ENCODE results near the gene TKTL1.
"Not testable (repeated sequence)": the region's sequence is repeated elsewhere in the genome, so short reads cannot be mapped to it uniquely, and the experiment has no call there.

TKTL1 gene

DNA sequence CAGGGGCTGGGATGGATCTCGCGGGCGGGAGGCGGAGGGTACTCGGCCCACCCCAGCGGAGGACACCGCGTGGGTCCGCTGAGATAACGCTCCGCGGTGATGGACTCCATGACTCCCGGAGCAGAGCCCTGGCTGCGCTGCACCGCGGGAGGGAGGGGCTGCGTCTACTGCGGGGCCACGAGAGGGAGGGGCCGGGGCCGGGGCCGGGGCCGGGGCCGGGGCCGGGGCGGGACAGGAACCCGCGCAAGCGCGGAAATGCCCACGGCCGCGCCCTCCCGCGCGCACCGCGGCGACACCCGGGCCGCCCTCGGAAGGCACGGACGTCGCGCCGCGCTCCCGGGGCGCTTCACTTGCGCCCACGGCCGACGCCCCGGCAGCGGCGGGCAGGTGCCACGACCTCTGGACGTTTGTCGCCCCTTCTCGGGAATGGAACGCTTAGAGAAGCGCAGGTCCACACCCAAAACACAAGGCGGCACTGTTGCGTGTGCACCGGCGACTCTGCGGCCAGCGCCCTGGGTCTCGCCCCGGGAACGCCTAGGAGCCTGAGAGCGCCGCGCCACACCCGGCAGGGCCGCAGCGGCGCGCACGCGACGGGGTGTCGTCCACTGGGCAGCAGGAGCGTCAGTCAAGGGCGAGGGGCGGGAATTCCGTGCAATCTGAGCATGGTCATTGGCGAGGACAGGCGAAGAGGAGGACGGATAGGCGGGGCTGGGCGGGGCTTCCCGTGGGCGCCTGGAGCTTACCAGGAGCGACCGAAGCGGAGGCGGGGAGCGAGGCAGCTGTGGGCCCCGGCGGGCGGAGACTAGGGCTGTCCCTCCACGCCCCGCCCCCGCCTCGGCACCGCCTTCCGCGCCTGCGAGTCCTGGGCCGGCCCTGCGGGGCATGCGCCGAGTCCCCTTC, 46.1 kb downstream of the TKTL1 start:
- DNase-seq (ENCODE audit: low read depth in 2 of 3, low spot score in 1 of 3) = not testable (repeated sequence)

DNA sequence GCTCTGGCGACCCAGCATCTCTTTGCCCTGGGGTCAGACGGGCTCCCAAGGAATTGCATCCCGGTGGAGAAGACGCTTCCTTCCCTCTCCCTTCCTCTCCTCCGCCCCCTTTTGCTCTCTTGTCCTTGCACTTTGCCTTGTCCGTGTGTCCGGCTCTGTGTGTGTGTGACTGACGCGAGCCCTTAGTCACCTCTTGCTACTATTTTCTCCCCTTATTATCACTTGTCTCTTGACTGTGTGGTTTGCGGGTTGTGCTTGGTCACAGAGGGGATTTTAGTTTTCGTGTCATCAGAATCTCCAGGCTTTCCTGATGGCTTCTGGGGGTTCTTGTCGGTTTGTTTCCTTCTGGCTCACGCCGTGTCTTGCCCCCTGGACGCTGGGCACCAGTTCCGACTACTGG, 47.5 kb downstream of the TKTL1 start:
- DNase-seq (ENCODE audit: low read depth in 2 of 3, low spot score in 1 of 3) = not testable (repeated sequence)

GRCh38 chrX:154343620-154344019, 48.0 kb downstream of the TKTL1 start:
- not testable (repeated sequence) for DNase-seq (ENCODE audit: low read depth in 2 of 3, low spot score in 1 of 3)

GRCh38 chrX:154348114-154348531, 52.5 kb downstream of the TKTL1 start:
- no peak for DNase-seq (ENCODE audit: low read depth in 2 of 3, low spot score in 1 of 3)

GRCh38 chrX:154348646-154349358, 53.2 kb downstream of the TKTL1 start:
- DNase-seq (ENCODE audit: low read depth in 2 of 3, low spot score in 1 of 3) = no peak

- DNase-seq (ENCODE audit: low read depth in 2 of 3, low spot score in 1 of 3) = no peak
These were observed 53.9 kb downstream of the TKTL1 start for GRCh38 chrX:154349359-154349935.

DNA sequence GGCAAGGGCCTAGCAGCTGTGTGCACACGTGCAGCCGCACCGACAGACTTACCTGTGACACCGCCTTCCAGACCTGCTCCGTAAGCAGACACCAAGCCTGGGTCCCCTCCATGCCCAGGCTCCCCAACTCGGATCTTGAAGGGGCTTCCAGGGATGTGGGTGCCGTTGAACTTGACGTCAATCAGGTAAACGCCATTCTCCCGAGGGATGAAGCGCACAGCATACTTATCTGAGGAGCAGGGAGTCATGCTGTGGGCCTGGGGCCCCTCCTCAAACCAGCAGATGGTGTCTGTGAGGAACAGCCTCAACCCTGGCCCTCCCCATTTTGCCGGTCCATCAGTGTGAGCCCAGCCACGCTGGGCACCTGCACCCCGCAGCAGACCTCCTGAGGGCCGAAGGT, 54.4 kb downstream of the TKTL1 start:
- DNase-seq (ENCODE audit: low read depth in 2 of 3, low spot score in 1 of 3) = no peak

GRCh38 chrX:154350429-154351182, 55.0 kb downstream of the TKTL1 start:
- DNase-seq (ENCODE audit: low read depth in 2 of 3, low spot score in 1 of 3) = no peak

DNA sequence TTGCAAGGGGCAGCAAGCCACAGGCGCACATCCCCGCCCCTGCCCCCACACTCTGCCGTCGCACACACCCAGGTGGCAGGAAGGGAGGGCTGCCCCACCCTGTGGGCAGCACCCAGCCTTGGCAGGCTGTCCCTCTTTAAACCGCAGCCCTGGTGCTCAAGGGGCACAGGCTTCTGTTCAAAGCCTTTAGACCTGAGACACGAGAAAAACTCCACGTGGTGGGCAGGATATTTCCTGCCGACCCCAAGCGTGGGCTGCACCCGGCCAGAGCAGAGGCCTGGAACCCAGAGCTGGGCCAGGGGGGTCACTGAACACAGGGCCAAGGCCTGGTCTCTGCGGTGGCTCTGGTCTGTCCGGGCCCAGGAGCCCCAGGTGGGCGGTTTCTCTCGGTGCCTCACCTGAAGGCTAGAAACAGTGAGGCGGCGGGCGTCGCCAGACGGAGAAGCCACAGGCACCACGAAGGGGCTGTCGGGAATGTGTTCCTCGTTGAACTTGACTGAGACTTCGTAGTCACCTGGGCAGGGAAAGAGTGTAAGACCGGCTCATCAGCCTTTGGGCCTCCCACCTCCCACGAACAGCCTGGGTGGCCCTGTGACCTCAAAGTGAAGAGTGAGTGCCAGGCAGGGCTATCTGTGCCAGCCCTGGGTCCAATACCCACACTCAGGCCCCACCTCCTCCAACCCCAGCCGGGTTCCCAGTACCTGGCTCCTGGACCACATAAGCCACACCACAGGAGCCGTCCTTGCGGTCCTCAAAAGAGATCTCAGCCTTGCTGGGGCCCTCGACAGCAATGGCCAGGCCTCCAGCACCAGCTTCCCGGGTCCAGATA, 55.8 kb downstream of the TKTL1 start:
- no peak for DNase-seq (ENCODE audit: low read depth in 2 of 3, low spot score in 1 of 3)

DNA sequence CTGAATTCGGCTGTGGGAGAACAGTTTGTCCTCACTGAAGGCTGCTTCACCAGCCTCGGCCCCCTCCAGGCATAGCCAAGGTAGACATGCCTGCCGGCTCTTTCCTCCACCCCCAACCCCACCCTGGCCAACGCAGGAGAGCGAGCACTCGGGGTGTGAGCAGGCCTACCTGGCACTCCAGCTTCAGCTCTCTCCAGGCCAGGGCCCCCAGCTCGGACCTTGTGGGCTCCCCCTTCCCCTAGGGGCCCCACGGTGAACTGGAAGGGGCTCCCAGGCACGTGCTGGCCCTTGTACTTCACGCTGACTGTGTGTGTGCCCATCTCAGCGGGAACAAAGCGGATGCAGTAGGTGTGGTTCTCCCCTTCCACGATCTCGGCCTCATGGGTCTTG, 56.4 kb downstream of the TKTL1 start:
- DNase-seq (ENCODE audit: low read depth in 2 of 3, low spot score in 1 of 3) = no peak

DNA sequence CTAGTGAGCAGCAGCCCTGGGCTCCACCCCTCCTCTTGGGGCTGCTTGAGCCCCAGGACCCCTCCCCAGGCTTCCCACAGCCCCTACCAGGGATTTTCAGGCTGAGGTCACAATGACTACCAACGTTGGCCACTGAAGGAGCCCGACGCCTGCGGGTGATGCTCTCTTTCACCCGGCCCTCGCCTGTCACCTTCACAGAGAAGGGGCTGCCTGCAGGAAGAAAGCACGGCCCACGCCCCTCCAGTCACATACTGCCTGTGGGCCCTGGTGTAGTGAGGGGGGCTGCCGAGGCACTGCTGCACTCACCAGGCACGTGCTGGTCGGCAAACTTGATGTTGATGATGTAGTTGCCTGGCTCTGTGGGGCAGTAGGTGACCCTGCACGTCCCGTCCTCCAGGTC, 56.9 kb downstream of the TKTL1 start:
- DNase-seq (ENCODE audit: low read depth in 2 of 3, low spot score in 1 of 3) = no peak

GRCh38 chrX:154353172-154353843, 57.7 kb downstream of the TKTL1 start:
- no peak for DNase-seq (ENCODE audit: low read depth in 2 of 3, low spot score in 1 of 3)

DNA sequence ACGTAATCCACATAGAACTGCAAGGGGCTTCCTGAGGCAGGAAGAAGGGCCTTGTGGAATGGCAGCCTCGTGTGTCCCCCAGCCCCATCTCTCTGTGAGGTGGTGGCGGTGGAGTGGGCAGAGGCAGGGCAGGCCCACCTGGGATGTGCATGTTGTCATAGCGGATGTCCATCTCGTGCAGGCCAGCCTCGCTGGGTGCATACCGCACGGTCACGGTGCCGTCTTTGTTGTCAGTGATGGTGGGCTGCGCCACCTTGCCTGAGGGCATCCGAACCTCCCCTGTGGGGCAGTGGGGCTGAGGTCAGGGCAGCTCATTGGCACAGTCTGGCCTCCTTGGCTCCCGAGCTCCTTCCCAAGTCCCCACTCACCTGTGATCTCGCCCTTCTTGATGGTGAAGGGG, 58.4 kb downstream of the TKTL1 start:
- DNase-seq (ENCODE audit: low read depth in 2 of 3, low spot score in 1 of 3) = no peak

DNA sequence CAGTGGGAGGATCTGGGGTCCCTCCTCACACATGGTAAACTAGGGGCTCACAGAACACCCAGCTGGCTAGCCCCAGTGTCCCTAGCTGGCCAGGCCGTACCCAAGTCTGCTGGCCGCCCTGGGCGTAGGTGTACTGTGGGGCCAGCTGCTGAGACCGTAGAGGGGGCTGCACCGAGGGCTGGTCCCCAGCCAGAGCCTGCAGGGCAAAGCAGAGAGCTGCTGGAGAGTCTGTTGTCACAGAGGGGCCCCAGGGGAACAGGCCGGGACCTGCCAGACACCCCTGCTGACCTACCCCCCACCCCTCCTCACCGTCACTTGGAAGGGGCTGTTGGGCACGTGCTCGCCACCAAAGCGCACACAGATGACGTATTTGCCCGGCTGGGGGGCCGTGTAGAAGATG, 58.9 kb downstream of the TKTL1 start:
- DNase-seq (ENCODE audit: low read depth in 2 of 3, low spot score in 1 of 3) = no peak

GRCh38 chrX:154355094-154355775, 59.6 kb downstream of the TKTL1 start:
- no peak for DNase-seq (ENCODE audit: low read depth in 2 of 3, low spot score in 1 of 3)

- no peak for DNase-seq (ENCODE audit: low read depth in 2 of 3, low spot score in 1 of 3)
These were observed 60.2 kb downstream of the TKTL1 start for GRCh38 chrX:154355776-154356140.

DNA sequence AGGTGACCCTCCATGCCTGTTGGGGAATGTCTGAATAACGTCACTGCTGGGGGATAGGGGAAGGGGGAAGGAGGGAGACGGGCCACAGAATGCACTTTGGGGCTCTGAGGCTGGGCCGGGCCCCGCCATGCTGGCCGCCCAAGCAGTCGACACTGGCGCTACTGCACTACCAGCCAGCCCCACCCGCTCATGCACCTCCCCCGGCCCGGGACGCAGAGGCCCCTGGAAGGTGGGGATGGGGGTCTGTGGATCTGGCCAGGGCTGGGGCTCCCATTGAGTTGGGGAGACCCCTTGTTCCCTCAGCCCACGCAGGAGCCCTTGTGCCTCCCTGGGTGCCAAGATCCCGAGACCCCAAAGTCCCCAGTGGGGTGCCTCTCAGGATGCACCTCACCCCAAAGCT, 61.0 kb downstream of the TKTL1 start:
- no peak for DNase-seq (ENCODE audit: low read depth in 2 of 3, low spot score in 1 of 3)

- no peak for DNase-seq (ENCODE audit: low read depth in 2 of 3, low spot score in 1 of 3)
These were observed 61.6 kb downstream of the TKTL1 start for GRCh38 chrX:154357205-154357604.

GRCh38 chrX:154358011-154358410, 62.4 kb downstream of the TKTL1 start:
- no peak for DNase-seq (ENCODE audit: low read depth in 2 of 3, low spot score in 1 of 3)
